COR-L47 (cell line): ENCODE data around the gene IRF7.

Source experiments
- DNase-seq: peaks from one replicate; lab custom pipeline; 2025; lab: John Stamatoyannopoulos, UW

Gene IRF7

DNA sequence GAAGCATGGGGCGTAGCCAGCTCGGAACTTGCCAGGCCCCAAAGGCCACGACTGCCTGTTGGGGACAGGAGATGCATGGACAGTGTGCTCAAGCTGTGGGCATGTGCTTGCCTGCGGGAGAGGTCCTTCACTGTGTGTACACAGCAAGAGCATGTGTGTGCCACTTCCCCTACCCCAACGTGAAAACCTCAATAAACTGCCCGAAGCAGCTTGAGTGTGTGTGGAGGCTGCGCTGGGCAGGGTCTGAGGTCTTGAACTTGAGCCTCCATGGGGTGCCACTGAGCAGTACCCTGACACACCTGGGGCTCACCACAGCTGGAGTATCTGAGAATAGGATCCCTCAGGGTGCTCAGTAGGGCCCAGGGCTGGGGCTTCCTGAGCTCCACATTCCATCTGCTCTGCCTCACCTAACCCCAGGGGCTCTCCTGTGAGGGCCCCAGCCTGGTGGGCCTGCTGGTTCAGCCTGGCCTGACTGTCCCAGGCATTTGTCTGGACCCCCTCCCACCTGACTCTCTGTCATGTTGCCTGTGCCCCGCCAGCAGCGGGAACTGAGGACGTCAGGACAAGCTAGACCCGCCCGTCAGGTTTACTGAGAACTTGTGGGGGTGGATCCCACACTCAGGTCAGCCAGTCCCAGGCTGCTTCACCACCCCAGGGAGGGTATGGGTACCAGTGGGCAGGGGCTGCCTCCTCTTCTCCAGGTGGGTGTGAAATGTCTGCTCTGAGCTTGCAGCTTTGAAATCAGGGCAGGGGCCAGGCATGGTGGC, 51.8 kb downstream of the IRF7 start:
- DNase-seq: no peak

DNA sequence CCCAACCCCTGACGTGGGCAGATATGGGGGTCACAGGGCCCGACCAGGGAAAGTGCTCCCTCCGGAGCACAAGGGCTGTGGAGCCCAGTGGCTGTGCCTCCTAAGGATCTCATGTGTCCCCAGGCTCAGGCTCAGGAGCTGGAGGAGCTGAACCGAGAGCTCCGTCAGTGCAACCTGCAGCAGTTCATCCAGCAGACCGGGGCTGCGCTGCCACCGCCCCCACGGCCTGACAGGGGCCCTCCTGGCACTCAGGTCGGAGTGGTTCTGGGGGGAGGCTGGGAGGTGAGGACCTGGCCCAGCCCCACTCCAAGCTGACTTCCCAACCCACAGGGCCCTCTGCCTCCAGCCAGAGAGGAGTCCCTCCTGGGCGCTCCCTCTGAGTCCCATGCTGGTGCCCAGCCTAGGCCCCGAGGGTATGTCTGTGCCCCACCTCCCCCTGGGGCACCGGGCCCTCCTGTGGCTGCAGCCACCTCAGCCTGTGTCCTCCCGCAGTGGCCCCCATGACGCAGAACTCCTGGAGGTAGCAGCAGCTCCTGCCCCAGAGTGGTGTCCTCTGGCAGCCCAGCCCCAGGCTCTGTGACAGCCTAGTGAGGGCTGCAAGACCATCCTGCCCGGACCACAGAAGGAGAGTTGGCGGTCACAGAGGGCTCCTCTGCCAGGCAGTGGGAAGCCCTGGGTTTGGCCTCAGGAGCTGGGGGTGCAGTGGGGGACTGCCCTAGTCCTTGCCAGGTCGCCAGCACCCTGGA, 52.5 kb downstream of the IRF7 start:
- DNase-seq: no peak
